Keratinocyte (primary cell): ENCODE data around the gene HPCAL4. TPM values are rescaled to one million over a fixed set of nuclear protein-coding genes. Genes with fewer than 3 reads are reported as not detected.

Experiments used
- DNase-seq: peaks from one replicate; pipeline ENCODE4 v3.0.0-alpha.2; 2011; ENCODE audit warnings: low read depth, missing footprints, low spot score
- FAIRE-seq: peaks from 2 replicates; lab custom pipeline; 2011; peaks lifted over from hg19 to GRCh38; lab: Jason Lieb, UNC
- H2AFZ ChIP-seq: 2 replicates; pipeline ENCODE4 v1.6.0; 2012; ENCODE audit warnings: low read length, control low read depth, inconsistent platforms; ENCODE audit not compliant: control insufficient read depth
- H3K27ac ChIP-seq: 2 replicates; pipeline ENCODE4 v1.5.1; 2011; ENCODE audit warnings: low read length; ENCODE audit not compliant: control insufficient read depth, insufficient read depth
- H3K27me3 ChIP-seq: 3 replicates; pipeline ENCODE4 v1.6.0; 2011; ENCODE audit warnings: low read length; ENCODE audit not compliant: control insufficient read depth, insufficient read depth; ENCODE audit errors: extremely low read depth
- H3K36me3 ChIP-seq, 2 experiments: 2 replicates in 1 of 2; 3 replicates in 1 of 2; pipeline ENCODE4 v1.5.1; 2011; ENCODE audit warnings: low read length in 2 of 2, mild to moderate bottlenecking in 1 of 2; ENCODE audit not compliant: control insufficient read depth in 2 of 2, insufficient read depth in 2 of 2; ENCODE audit errors: extremely low read depth in 1 of 2
- H3K4me1 ChIP-seq: 3 replicates; pipeline ENCODE4 v1.5.1; 2011; ENCODE audit warnings: low read length; ENCODE audit not compliant: control insufficient read depth, insufficient read depth; ENCODE audit errors: extremely low read depth
- H3K4me2 ChIP-seq: 3 replicates; pipeline ENCODE4 v1.6.0; 2011; ENCODE audit warnings: low read depth, low read length; ENCODE audit not compliant: control insufficient read depth, insufficient read depth; ENCODE audit errors: extremely low read depth
- H3K4me3 ChIP-seq, 3 experiments: fragments of 200-600 bp in 1 of 3; sonication (generic) in 1 of 3; 2 replicates in 2 of 3; 3 replicates in 1 of 3; pipeline ENCODE4 v1.5.1; 2011 to 2016; ENCODE audit warnings: low read length in 3 of 3, mild to moderate bottlenecking in 3 of 3, control low read depth in 2 of 3, inconsistent platforms in 1 of 3, low read depth in 1 of 3, mixed read lengths in 1 of 3, mixed run types in 1 of 3, moderate library complexity in 1 of 3; ENCODE audit not compliant: control insufficient read depth in 2 of 3, insufficient read depth in 2 of 3; ENCODE audit errors: extremely low read depth in 1 of 3
- H3K79me2 ChIP-seq: 2 replicates; pipeline ENCODE4 v1.6.0; 2012; ENCODE audit warnings: low read length; ENCODE audit not compliant: control insufficient read depth, insufficient read depth
- H3K9ac ChIP-seq: 3 replicates; pipeline ENCODE4 v1.6.0; 2011; ENCODE audit warnings: low read length; ENCODE audit not compliant: control insufficient read depth, insufficient read depth; ENCODE audit errors: extremely low read depth
- H3K9me1 ChIP-seq: 3 replicates; pipeline ENCODE4 v1.6.0; 2011; ENCODE audit warnings: low read length; ENCODE audit not compliant: control insufficient read depth, insufficient read depth; ENCODE audit errors: extremely low read depth
- H3K9me3 ChIP-seq: 2 replicates; pipeline ENCODE4 v1.5.1; 2012; ENCODE audit warnings: low read depth, low read length; ENCODE audit not compliant: control insufficient read depth
- H4K20me1 ChIP-seq: 3 replicates; pipeline ENCODE4 v1.6.0; 2011; ENCODE audit warnings: low read length; ENCODE audit not compliant: control insufficient read depth, insufficient read depth; ENCODE audit errors: extremely low read depth
- CTCF ChIP-seq, 3 experiments: IDR thresholded peaks in 1 of 3; conservative IDR thresholded peaks in 1 of 3; optimal IDR thresholded peaks in 1 of 3; 2 replicates in 2 of 3; 3 replicates in 1 of 3; pipeline versions ENCODE3 to v1.5.1; 2011; ENCODE audit warnings: low read length in 3 of 3, mild to moderate bottlenecking in 3 of 3, moderate library complexity in 2 of 3, control low read depth in 1 of 3, inconsistent platforms in 1 of 3; ENCODE audit not compliant: insufficient read depth in 2 of 3; ENCODE audit errors: extremely low read depth in 1 of 3
- EZH2 ChIP-seq: IDR thresholded peaks from one replicate; pipeline ENCODE4 v1.6.1; 2012; ENCODE audit warnings: inconsistent platforms, mild to moderate bottlenecking, low read length, moderate library complexity
- dilution Hi-C: fragments of 300-500 bp; cut with MboI; formaldehyde crosslinking; loops from one replicate; pipeline ENCODE4 v1.7.0; 2020; ENCODE audit warnings: low sequenced_read_pairs; ENCODE audit not compliant: extremely low pct_ligation_motif_present
- polyA plus RNA-seq, 5 experiments: library from polyadenylated mRNA; depleted of rRNA in 3 of 5; stranded (reverse) in 3 of 5; stranded (forward) in 1 of 5; unstranded in 1 of 5; fragments of >200 nt; gene quantifications; 1 replicate in 1 of 5; 2 replicates in 3 of 5; 3 replicates in 1 of 5; pipeline versions ENCODE4 v1.2.1 to v1.2.3, GENCODE V29; 2011 to 2012; ENCODE audit warnings: missing spikeins in 2 of 5, low read depth in 1 of 5, low replicate concordance in 1 of 5

Gene HPCAL4
- polyA plus RNA-seq, 1 donor (not counting 4 experiments of a cell fraction or from before 2014, with no cell fraction given) = not detected

GRCh38 chr1:39652554-39652953 lies 38.7 kb downstream of the HPCAL4 start:
- Histone ChIP-seq H3K36me3 (no peaks in the 10 kb centered on the region), H3K4me1 (peaks cover 8% of the 10 kb centered on the region), H3K27me3 (no peaks in the 10 kb centered on the region), H4K20me1 (no peaks in the 10 kb centered on the region), H3K4me2 (no peak overlapping the region), H3K4me3 (no peak overlapping the region), H3K9ac (no peak overlapping the region), H3K9me3 (no peaks in the 10 kb centered on the region), H3K79me2 (no peaks in the 10 kb centered on the region), H2AFZ (no peak overlapping the region), H3K9me1 (no peaks in the 10 kb centered on the region), H3K27ac (no peak overlapping the region)
- FAIRE-seq = no peak
- TF ChIP-seq CTCF (optimal IDR thresholded peaks at IDR 0.05 in 1 of 3, IDR thresholded peaks at IDR 0.05 in 1 of 3, conservative IDR thresholded peaks at IDR 0.05 in 1 of 3; ENCODE audit: extremely low read depth in 1 of 3, insufficient read depth in 2 of 3, low read length in 3 of 3) (no peak), EZH2 (no peak)
- dilution Hi-C loops = no loop called here
- no peak for DNase-seq

GRCh38 chr1:39652105-39652504 lies 39.1 kb downstream of the HPCAL4 start:
- Histone ChIP-seq H3K79me2 (no peaks in the 10 kb centered on the region), H3K4me3 (no peak overlapping the region), H3K27me3 (no peaks in the 10 kb centered on the region), H3K4me1 (peaks cover 8% of the 10 kb centered on the region), H3K9me3 (no peaks in the 10 kb centered on the region), H3K36me3 (no peaks in the 10 kb centered on the region), H3K9ac (no peak overlapping the region), H3K27ac (no peak overlapping the region), H4K20me1 (no peaks in the 10 kb centered on the region), H2AFZ (no peak overlapping the region), H3K4me2 (no peak overlapping the region), H3K9me1 (no peaks in the 10 kb centered on the region)
- FAIRE-seq (no peak), DNase-seq (no peak)
- TF ChIP-seq CTCF (optimal IDR thresholded peaks at IDR 0.05 in 1 of 3, IDR thresholded peaks at IDR 0.05 in 1 of 3, conservative IDR thresholded peaks at IDR 0.05 in 1 of 3; ENCODE audit: extremely low read depth in 1 of 3, insufficient read depth in 2 of 3, low read length in 3 of 3) = no peak
- no peak for TF ChIP-seq EZH2
- dilution Hi-C loops = no loop called here
